Activated T-cell treated with anti-CD3 and anti-CD28 coated beads, Interleukin-2, amount 50 U/mL, for 4 hours (primary cell): Measurements from ENCODE around the gene DNAJB6. TPM values are rescaled to one million over a fixed set of nuclear protein-coding genes. Genes with fewer than 3 reads are reported as not detected.

Experiments
- ATAC-seq, 2 donors: fragments of 200-7000 bp; cut with Tn5 transposase; one replicate each; pipeline ENCODE4 v1.10.0; 2021
- DNase-seq: peaks from one replicate; pipeline ENCODE4 v3.0.0-alpha.2; 2020
- H3K27me3 Mint-ChIP-seq: one replicate; pipeline ENCODE4 v1.8.0; 2021; ENCODE audit warnings: low read depth, mixed read lengths
- H3K36me3 Mint-ChIP-seq: one replicate; pipeline ENCODE4 v1.8.0; 2022; ENCODE audit warnings: mixed read lengths; ENCODE audit not compliant: insufficient read depth
- H3K4me1 Mint-ChIP-seq: one replicate; pipeline ENCODE4 v1.8.0; 2021; ENCODE audit warnings: low read depth, mixed read lengths
- H3K4me3 Mint-ChIP-seq: one replicate; pipeline ENCODE4 v1.8.0; 2021; ENCODE audit warnings: mild to moderate bottlenecking, moderate library complexity, mixed read lengths
- H3K9me3 Mint-ChIP-seq: one replicate; pipeline ENCODE4 v1.8.0; 2021; ENCODE audit warnings: mixed read lengths
- total RNA-seq, 3 donors: library from RNA; stranded (reverse); gene quantifications; one replicate each; pipeline ENCODE4 v1.2.1, GENCODE V29; 2021

DNAJB6 gene
- 100 to 1,000 TPM; 107 to 129 (median 117) TPM for total RNA-seq

DNA sequence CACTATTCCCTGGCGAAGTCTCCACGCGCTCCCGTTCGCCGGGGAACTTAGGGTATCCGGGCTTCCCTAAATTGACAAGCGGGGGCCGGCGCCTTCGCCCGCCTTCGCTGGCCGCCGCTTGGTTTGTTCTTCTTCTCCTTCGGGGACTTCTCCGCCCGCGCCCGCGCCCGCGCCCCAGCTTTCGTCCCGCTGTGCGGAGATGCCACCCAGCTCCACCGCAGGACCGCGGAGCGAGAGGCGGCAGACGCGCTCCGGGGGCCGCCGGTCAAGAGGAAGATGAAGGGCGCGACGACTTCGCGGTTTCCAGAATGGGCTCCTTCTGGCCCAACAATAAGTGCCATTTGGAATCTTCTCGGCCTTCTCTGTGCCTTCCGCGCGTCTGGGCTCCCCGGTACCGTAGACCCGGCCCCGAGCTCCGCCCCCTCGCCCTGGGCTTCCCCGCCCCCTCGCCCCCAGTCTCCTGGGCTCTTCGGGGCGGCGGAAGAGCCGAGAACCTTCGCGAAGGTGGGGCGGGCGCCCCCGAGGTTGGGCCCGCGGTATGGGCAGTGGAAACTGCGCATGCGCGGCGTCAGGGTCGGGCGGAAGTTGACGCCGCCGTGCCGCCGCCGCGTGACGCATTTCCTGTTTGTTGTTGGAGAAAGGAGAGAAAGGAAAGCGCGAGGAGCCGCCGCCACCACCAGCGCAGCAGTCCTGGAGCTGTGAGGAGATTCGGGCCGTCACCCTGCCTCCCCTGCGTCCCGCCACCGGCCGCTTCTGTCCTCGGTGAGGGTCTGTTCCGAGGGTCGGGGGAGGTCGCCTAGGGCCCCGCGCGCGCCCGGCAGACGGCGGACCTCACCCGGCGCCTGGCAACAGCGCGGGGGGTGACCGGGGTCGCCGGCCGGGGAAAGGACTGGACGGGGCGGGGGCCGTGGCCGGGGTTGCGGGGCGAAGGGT, at the start of gene DNAJB6:
Gene DNAJB6 (plus strand): TSS at position 622 of the 933 bp plus-strand sequence. CDS start 21,569 bp downstream, outside the sequence.
- H3K4me1 Mint-ChIP-seq, result peaks cover 37% of the 10 kb centered on the region
- peaks cover 14% of the 10 kb centered on the region for H3K36me3 Mint-ChIP-seq
- peak within 1 kb of the TSS; percentile 95 for H3K4me3 Mint-ChIP-seq
- no peaks in the 10 kb centered on the region for H3K9me3 Mint-ChIP-seq
- H3K27me3 Mint-ChIP-seq, result no peaks in the 10 kb centered on the region
- peak; percentile 78 to 83 for ATAC-seq
- DNase-seq, result peak; percentile 96

DNA sequence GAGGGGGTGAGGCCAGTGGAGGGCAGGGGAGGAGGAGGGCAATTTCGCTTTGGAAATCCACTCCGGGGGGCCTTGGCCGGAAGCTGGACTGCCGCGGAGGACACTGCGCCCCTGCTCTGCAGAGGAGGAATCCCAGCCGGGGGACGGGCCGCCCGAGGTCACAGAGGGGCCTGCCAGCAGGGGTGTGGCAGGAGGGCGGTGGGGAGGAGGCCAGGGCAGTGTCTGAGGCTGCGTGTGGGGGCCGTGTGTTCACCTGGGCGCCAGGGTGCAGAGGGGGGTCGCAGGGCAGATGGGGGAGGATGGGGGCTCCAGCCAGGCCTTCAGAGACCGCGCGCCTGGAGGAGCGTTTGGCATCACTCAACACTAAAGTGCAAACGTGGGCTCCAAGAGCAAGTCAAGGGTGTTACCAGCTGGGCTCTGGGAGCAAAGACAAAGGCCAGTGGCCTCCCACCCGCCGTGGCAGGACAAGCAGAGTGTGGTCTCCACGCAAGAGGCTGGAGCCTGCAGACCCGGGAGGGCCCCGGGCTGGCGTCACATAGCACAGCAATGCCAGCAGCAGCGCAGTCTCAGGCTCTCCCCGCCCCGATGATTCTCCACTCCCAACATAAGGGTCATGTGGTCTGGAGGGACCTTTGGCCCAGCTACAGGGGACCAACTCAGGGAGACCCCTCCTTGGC, 45.3 kb upstream of the DNAJB6 start:
- no peaks in the 10 kb centered on the region for H3K9me3 Mint-ChIP-seq
- DNase-seq (no peak), ATAC-seq (no peak)
- no peaks in the 10 kb centered on the region for H3K4me1 Mint-ChIP-seq
- H3K36me3 Mint-ChIP-seq, result no peaks in the 10 kb centered on the region
- no peak overlapping the region for H3K4me3 Mint-ChIP-seq
- H3K27me3 Mint-ChIP-seq, result no peaks in the 10 kb centered on the region

DNA sequence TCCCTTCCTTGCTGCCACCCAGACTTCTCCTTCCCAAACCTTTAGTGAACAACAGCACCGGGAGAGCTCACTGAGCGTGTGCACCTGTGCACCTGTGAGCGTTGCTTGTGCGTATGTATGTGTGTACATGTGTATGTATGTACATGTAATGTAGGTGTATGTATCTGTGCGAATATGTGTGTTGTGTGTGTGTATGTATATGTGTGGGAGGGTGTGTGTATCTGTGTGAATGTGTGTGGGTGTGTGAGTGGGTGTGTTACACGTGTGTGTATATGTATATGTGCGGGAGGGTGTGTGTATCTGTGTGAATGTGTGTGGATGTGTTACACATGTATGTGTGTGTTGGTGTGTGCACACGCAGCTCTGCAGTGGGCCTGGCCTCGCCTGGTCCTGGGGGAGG, 44.5 kb upstream of the DNAJB6 start:
- DNase-seq (no peak), ATAC-seq (no peak)
- Mint-ChIP-seq H3K4me3 (no peak overlapping the region), H3K9me3 (no peaks in the 10 kb centered on the region), H3K4me1 (peaks cover 2% of the 10 kb centered on the region), H3K27me3 (no peaks in the 10 kb centered on the region), H3K36me3 (no peaks in the 10 kb centered on the region)

DNA sequence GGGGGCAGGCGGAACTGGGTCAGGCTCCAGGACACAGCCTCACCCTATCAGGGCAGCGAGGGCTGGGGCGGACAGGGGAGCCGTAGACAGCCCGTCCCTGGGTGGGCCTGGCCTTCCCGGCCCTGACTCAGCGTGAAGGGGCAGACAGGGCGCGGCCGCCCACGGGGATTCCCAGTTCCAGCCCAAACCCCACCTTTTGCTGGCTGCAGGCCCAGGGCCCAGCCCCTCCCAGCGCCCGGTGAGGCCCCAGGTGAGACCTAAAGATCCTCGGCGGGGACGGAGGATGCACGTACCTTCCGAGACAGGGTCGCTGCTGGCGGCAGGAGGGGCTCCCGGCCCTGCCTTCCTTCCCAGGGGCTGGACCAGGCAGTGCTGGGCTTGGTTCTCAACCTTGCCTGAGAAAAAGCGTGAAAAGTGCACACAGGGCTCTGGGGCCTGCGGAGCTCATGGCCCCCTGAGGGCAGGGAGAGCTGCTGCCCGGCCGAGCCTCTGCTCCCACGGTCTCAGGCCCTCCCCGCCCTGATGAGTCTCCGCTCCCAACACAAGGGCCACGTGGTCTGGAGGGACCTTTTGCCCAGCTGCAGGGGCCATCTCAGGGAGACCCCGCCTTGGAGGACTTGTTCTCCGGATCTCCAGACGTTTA, 43.9 kb upstream of the DNAJB6 start:
- Mint-ChIP-seq H3K4me3 (no peak overlapping the region), H3K4me1 (peaks cover 4% of the 10 kb centered on the region), H3K9me3 (no peaks in the 10 kb centered on the region), H3K36me3 (no peaks in the 10 kb centered on the region), H3K27me3 (no peaks in the 10 kb centered on the region)
- ATAC-seq (no peak), DNase-seq (no peak)

DNA sequence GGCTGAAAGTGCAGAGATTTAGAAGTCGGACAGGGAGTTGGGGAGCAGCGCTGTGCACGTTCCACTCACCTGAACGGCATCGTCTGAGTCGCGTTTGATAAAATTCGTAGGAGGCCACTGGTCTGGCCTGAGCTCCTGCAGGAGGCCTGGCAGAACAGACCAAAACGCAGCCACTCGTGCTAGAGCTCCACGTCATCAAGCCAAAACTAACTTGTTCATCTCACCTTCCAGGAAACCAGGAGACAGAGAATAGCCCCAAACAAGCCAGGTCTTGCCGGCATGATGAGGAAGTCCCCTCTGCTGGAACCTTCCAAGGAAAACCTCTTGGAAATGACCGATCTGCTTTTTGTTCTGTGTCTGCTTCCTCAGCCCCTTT, 43.4 kb upstream of the DNAJB6 start:
- no peak overlapping the region for H3K4me3 Mint-ChIP-seq
- no peaks in the 10 kb centered on the region for H3K9me3 Mint-ChIP-seq
- no peak for DNase-seq
- H3K36me3 Mint-ChIP-seq, result no peaks in the 10 kb centered on the region
- peaks cover 5% of the 10 kb centered on the region for H3K4me1 Mint-ChIP-seq
- H3K27me3 Mint-ChIP-seq, result no peaks in the 10 kb centered on the region
- no peak for ATAC-seq

DNA sequence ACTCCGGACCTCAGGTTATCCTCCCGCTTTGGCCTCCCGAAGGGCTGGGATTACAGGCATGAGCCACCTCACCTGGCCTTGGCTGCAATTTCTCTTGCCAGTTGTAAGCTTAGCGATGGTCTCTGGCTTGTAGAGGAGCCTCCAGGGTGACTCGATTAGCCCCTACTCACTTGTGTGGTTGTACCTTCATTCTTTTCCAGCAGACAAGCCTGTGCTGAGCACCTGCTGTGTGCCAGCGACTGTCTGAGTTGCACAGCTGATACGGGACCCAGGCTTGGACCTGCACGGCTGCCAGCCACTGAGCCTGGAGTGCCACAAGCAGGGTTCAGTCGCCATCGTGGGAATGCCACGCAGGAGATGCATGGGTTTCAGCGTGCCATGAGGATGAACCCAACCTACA, 42.0 kb upstream of the DNAJB6 start:
- ATAC-seq, result no peak
- Mint-ChIP-seq H3K9me3 (no peaks in the 10 kb centered on the region), H3K4me3 (no peak overlapping the region), H3K27me3 (no peaks in the 10 kb centered on the region), H3K36me3 (no peaks in the 10 kb centered on the region), H3K4me1 (peaks cover 14% of the 10 kb centered on the region)
- DNase-seq, result no peak

DNA sequence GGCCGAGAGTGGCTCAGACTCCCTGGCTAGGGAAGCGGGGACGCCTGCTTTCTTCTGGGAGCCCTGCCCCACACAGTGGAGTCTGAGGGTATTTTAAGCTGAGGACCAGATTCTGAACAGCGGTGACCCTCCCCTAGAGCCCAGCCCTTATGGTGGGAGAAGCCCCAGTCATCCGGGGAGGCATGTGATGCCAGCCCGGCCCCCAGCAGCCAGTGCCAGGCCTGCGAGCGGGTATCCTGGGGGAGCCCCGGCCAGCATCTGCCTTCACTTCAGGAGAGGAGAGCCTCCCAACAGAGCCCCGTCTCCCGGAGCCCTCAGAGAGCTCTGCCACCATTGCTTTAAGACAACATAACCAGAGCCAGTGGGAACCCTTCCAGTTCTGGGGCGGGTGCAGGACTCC, 41.5 kb upstream of the DNAJB6 start:
- Mint-ChIP-seq H3K4me3 (no peak overlapping the region), H3K9me3 (no peaks in the 10 kb centered on the region), H3K36me3 (no peaks in the 10 kb centered on the region), H3K27me3 (no peaks in the 10 kb centered on the region), H3K4me1 (peaks cover 15% of the 10 kb centered on the region)
- ATAC-seq (no peak), DNase-seq (no peak)

DNA sequence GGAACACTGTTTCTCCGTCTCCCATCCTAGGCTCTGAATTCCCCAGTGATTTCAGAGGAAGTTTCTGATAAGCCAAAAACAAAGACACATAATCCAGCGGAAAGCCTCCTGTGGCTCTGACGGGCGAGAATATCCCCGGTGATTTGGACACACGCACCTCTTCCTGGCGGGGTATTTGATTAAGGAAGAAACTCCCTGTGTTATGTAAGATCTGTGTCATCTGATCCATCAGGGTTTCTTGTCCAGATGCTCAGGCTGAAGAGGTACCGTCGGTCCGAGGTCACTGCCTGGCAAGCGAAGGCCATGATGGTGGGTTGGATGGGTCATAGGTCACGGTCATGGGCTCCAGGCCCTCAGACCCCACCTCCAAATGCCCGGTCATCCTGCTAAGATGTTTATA, 39.6 kb upstream of the DNAJB6 start:
- H3K36me3 Mint-ChIP-seq, result no peaks in the 10 kb centered on the region
- no peak for ATAC-seq
- H3K9me3 Mint-ChIP-seq, result no peaks in the 10 kb centered on the region
- no peaks in the 10 kb centered on the region for H3K27me3 Mint-ChIP-seq
- no peak for DNase-seq
- peaks cover 27% of the 10 kb centered on the region for H3K4me1 Mint-ChIP-seq
- no peak overlapping the region for H3K4me3 Mint-ChIP-seq

DNA sequence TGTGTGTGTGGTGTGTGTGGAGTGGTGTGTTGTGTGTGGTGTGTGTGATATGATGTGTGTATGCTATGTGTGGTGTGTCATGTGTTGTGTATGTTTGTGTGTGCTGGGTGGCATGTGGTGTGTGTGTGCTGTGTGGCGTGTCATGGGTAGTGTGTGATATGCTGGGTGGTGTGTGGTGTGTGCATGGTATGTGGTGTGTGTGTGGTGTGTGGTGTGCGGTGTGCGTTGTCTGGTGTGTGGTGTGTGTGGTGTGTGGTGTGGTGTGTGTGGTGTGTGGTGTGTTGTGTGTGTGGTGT, 37.5 kb upstream of the DNAJB6 start:
- Mint-ChIP-seq H3K9me3 (no peaks in the 10 kb centered on the region), H3K4me3 (no peak overlapping the region), H3K4me1 (peaks cover 39% of the 10 kb centered on the region), H3K27me3 (no peaks in the 10 kb centered on the region), H3K36me3 (no peaks in the 10 kb centered on the region)
- DNase-seq, result no peak
- ATAC-seq, result no peak

DNA sequence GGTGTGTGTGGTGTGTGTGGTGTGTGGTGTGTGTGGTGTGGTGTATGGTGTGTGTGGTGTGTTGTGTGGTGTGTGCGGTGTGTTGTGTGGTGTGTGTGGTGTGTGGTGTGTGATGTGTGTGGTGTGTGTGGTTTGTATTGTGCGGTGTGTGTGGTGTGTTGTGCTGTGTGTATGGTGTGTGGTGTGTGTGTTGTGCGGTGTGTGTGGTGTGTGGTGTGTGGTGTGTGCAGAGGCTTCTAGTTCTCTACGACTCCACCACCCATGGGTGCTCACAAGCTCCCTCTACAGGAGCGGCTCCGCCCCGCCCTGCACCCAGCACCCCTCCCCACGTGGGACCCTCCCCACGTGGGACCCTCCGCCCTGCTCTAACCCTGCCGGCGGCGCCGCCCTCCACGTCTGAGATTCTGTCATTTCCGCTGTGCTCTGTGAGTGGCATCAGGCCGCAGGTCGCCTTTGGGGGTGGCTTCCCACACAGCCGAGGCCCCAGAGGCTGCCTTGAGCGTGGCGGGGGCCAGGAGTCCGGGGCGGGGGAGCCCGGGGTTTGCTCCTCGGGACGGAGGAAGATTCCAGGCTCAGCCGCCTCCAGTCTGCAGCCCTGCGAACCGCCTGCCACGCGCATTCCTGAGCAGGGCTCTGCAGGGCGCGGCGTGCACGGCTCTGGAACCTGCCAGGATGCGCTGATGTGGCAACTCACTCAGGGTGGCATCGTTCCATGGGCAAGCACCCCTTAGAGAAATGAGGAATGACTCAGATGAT, 37.0 kb upstream of the DNAJB6 start:
- ATAC-seq, result no peak
- DNase-seq, result peak; percentile 22
- H3K4me1 Mint-ChIP-seq, result peaks cover 39% of the 10 kb centered on the region
- H3K9me3 Mint-ChIP-seq, result no peaks in the 10 kb centered on the region
- no peak overlapping the region for H3K4me3 Mint-ChIP-seq
- no peaks in the 10 kb centered on the region for H3K27me3 Mint-ChIP-seq
- no peaks in the 10 kb centered on the region for H3K36me3 Mint-ChIP-seq

DNA sequence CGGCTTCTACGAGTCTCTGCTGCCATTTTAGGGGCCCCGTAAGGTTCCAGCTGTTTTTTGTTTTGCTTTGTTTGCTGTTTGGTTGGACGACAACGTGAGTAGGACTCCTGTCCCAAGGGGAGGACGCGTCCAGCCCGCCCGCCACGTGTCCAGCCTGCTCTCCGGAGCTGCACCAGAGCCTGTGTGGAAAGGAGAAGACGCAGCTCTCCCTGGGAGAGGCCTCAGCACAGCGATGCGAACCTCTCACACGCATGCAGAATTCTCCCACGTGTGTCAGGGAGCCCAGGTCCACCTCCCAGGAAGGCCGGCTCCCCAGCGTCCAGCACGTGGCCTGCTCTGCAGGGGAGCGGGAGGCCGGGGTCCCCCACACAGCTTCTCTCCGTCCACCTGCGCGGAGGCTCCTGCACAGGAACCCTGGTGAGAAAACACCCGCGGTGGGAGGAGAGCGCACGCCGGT, 36.4 kb upstream of the DNAJB6 start:
- DNase-seq (no peak), ATAC-seq (no peak)
- Mint-ChIP-seq H3K27me3 (no peaks in the 10 kb centered on the region), H3K36me3 (no peaks in the 10 kb centered on the region), H3K9me3 (no peaks in the 10 kb centered on the region), H3K4me3 (no peak overlapping the region), H3K4me1 (peaks cover 39% of the 10 kb centered on the region)

DNA sequence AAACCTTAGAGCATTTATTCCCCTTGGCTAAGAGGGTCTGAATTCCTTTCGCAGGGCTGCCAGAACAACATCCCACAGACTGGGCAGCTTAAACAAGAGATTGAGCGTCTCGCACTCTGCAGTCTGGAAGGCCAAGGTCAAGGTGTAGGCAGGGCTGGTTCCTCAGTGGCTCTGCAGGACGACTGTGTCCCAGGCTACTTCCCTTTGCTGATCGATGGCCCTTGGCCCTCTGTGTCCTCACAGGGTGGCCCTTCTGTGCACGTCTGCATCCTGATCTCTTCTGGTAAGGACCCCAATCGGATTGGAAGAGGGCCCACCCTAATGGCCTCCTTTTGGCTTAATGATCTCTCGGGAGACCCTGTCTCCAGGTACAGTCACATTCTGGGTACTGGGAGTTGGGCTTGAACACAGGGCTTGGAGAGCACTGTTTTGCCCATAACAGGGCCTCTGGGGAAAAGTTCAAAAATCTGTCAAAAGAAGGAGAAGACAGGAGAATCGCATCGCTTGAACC, 35.1 kb upstream of the DNAJB6 start:
- Mint-ChIP-seq H3K27me3 (no peaks in the 10 kb centered on the region), H3K4me1 (peaks cover 45% of the 10 kb centered on the region), H3K36me3 (no peaks in the 10 kb centered on the region), H3K4me3 (peak overlapping the region; percentile 71), H3K9me3 (no peaks in the 10 kb centered on the region)
- ATAC-seq (no peak), DNase-seq (no peak)

DNA sequence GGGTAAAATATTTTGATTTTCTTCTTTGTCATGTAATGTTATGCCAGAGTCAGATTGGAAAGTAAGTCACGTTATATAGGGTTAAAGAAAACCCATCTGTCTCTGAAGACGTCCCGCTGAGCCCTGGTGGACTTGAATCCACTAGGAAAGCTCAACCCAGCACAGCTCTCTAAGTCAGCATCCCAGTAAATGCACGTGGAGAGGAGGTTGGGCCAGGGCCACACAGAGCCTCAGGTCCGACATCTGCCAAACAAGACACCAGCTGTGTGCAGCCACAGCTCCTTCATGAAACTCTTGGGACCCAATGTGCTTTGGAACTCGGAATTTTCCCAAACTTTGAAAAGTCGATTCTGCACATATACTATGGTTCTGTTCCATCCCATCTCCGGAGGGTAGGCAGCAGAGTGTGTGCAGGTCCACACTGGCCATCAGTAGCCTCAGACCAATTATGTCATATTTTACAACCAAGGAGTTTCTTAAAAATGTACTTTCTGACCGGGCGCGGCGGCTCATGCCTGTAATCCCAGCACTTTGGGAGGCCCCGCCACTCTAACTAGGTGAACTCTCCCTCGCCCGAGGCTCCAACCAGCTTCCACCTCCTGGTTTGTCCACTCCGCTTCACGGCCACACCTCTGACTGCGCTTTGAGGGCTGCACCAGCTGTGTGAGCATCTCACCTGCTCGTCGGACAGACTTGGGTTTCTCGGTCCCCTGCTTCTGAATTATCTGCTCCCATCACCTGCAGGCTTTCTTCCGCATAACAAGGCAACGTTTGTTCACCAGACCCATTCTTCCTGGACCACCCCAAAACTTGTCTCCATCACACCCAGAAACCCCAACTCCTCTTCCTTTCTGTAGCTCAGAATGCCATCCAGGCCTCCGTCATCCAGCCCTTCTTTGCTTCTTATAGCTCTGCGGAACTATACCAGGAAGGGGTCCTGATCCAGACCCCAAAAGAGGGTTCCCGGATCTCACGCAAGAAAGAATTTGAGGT, 29.7 kb upstream of the DNAJB6 start:
- no peak for DNase-seq
- peaks cover 31% of the 10 kb centered on the region for H3K4me1 Mint-ChIP-seq
- no peaks in the 10 kb centered on the region for H3K9me3 Mint-ChIP-seq
- no peak overlapping the region for H3K4me3 Mint-ChIP-seq
- ATAC-seq, result no peak
- H3K36me3 Mint-ChIP-seq, result no peaks in the 10 kb centered on the region
- H3K27me3 Mint-ChIP-seq, result no peaks in the 10 kb centered on the region
